OCI-LY1 (cell line): ENCODE results near the gene ATG5.

ENCODE experiments used
- H2AFZ ChIP-seq: fragments of 200-600 bp; sonication (generic), shearing (Covaris generic); 2 replicates; pipeline ENCODE4 v1.6.0; 2014; ENCODE audit warnings: antibody characterized with exemption, mild to moderate bottlenecking, low read length
- H3F3A ChIP-seq: fragments of 200-600 bp; sonication (generic), shearing (Covaris generic); 2 replicates; pipeline ENCODE4 v1.6.0; 2014; ENCODE audit warnings: mild to moderate bottlenecking, antibody characterized with exemption, low read length, moderate library complexity; ENCODE audit not compliant: insufficient read depth
- H3K27ac ChIP-seq: fragments of 200-600 bp; sonication (generic); 2 replicates; pipeline ENCODE4 v1.5.1; 2014; ENCODE audit warnings: low read length, mixed run types, mild to moderate bottlenecking, low read depth; ENCODE audit not compliant: poor library complexity, severe bottlenecking
- H3K27me3 ChIP-seq: fragments of 200-600 bp; sonication (generic); 2 replicates; pipeline ENCODE4 v1.6.0; 2014; ENCODE audit warnings: antibody characterized with exemption, mild to moderate bottlenecking, low read length, moderate library complexity; ENCODE audit not compliant: insufficient read depth
- H3K36me3 ChIP-seq: fragments of 200-600 bp; sonication (generic); 2 replicates; pipeline ENCODE4 v1.6.1; 2014; ENCODE audit warnings: mild to moderate bottlenecking, antibody characterized with exemption, low read length, moderate library complexity, mixed read lengths; ENCODE audit not compliant: insufficient read depth
- H3K4me1 ChIP-seq: fragments of 200-600 bp; sonication (generic); 2 replicates; pipeline ENCODE4 v1.5.1; 2014; ENCODE audit warnings: mild to moderate bottlenecking, low read length, moderate library complexity; ENCODE audit not compliant: insufficient read depth, severe bottlenecking
- H3K4me2 ChIP-seq: fragments of 200-600 bp; sonication (generic), shearing (Covaris generic); 2 replicates; pipeline ENCODE4 v1.6.1; 2014; ENCODE audit warnings: low read length
- H3K4me3 ChIP-seq: fragments of 200-600 bp; sonication (generic); 2 replicates; pipeline ENCODE4 v1.5.1; 2014; ENCODE audit warnings: low read length, low read depth, mild to moderate bottlenecking, mixed read lengths; ENCODE audit not compliant: poor library complexity, severe bottlenecking
- H3K79me2 ChIP-seq: fragments of 200-600 bp; shearing (Covaris generic); 2 replicates; pipeline ENCODE4 v1.6.1; 2016; ENCODE audit warnings: mixed run types, low read length, mixed read lengths; ENCODE audit not compliant: insufficient read depth
- H3K9ac ChIP-seq: fragments of 200-600 bp; sonication (generic), shearing (Covaris generic); 2 replicates; pipeline ENCODE4 v1.6.1; 2014; ENCODE audit warnings: mild to moderate bottlenecking, low read length, mixed read lengths
- H3K9me2 ChIP-seq: fragments of 200-600 bp; sonication (generic), shearing (Covaris generic); 2 replicates; pipeline ENCODE4 v1.6.1; 2014; ENCODE audit warnings: low read depth, mild to moderate bottlenecking, low read length, mixed read lengths
- H3K9me3 ChIP-seq: fragments of 200-600 bp; shearing (Covaris generic); 2 replicates; pipeline ENCODE4 v1.6.1; 2014; ENCODE audit warnings: low read length, mixed read lengths
- H4K20me1 ChIP-seq: fragments of 200-600 bp; sonication (generic), shearing (Covaris generic); 2 replicates; pipeline ENCODE4 v1.6.0; 2016; ENCODE audit warnings: mild to moderate bottlenecking, low read length; ENCODE audit not compliant: insufficient read depth
- CTCF ChIP-seq: fragments of 200-600 bp; sonication (generic), shearing (Covaris generic); IDR thresholded peaks from 2 replicates; pipeline ENCODE4 v1.5.1; 2017; ENCODE audit warnings: mild to moderate bottlenecking, antibody characterized with exemption, low read length, moderate library complexity, mixed read lengths
- EZH2 ChIP-seq: fragments of 200-600 bp; sonication (generic), shearing (Covaris generic); IDR thresholded peaks from 2 replicates; pipeline ENCODE4 v1.8.0; 2017; ENCODE audit warnings: borderline replicate concordance, mixed run types, mild to moderate bottlenecking, antibody characterized with exemption, low read length, moderate library complexity, mixed read lengths

Gene ATG5

GRCh38 chr6:106177786-106178185, 147.8 kb downstream of the ATG5 start:
- Histone ChIP-seq H2AFZ (no peak overlapping the region), H3K36me3 (no peaks in the 10 kb centered on the region), H3F3A (no peaks in the 10 kb centered on the region), H4K20me1 (no peaks in the 10 kb centered on the region), H3K9ac (no peak overlapping the region), H3K4me2 (no peak overlapping the region), H3K27me3 (no peaks in the 10 kb centered on the region), H3K9me3 (no peaks in the 10 kb centered on the region), H3K79me2 (no peaks in the 10 kb centered on the region), H3K4me3 (no peak overlapping the region), H3K27ac (no peak overlapping the region), H3K9me2 (no peaks in the 10 kb centered on the region), H3K4me1 (no peaks in the 10 kb centered on the region)
- TF ChIP-seq CTCF: no peak
- TF ChIP-seq EZH2: no peak

GRCh38 chr6:106173124-106173879, 152.3 kb downstream of the ATG5 start:
- no peaks in the 10 kb centered on the region for H3K79me2 ChIP-seq
- TF ChIP-seq CTCF (no peak), EZH2 (no peak)
- H4K20me1 ChIP-seq: no peaks in the 10 kb centered on the region
- no peak overlapping the region for H3K4me2 ChIP-seq
- H3K27me3 ChIP-seq: no peaks in the 10 kb centered on the region
- H3K9me3 ChIP-seq: no peaks in the 10 kb centered on the region
- H3K36me3 ChIP-seq: no peaks in the 10 kb centered on the region
- no peak overlapping the region for H2AFZ ChIP-seq
- H3K9ac ChIP-seq: no peak overlapping the region
- no peak overlapping the region for H3K27ac ChIP-seq
- H3K4me3 ChIP-seq: no peak overlapping the region
- no peaks in the 10 kb centered on the region for H3K4me1 ChIP-seq
- H3K9me2 ChIP-seq: no peaks in the 10 kb centered on the region
- no peaks in the 10 kb centered on the region for H3F3A ChIP-seq

- H4K20me1 ChIP-seq: no peaks in the 10 kb centered on the region
- no peak overlapping the region for H3K4me3 ChIP-seq
- no peak overlapping the region for H3K27ac ChIP-seq
- H3F3A ChIP-seq: no peaks in the 10 kb centered on the region
- H3K79me2 ChIP-seq: no peaks in the 10 kb centered on the region
- H2AFZ ChIP-seq: no peak overlapping the region
- H3K9me3 ChIP-seq: no peaks in the 10 kb centered on the region
- H3K36me3 ChIP-seq: no peaks in the 10 kb centered on the region
- no peaks in the 10 kb centered on the region for H3K27me3 ChIP-seq
- TF ChIP-seq EZH2 (no peak), CTCF (no peak)
- no peaks in the 10 kb centered on the region for H3K4me1 ChIP-seq
- H3K4me2 ChIP-seq: no peak overlapping the region
- H3K9me2 ChIP-seq: no peaks in the 10 kb centered on the region
- no peak overlapping the region for H3K9ac ChIP-seq
Observed at GRCh38 chr6:106170030-106170791, 155.3 kb downstream of the ATG5 start.
